OCI-LY7 (cell line): ENCODE measurements around the gene ERCC3. TPM values are rescaled to one million over a fixed set of nuclear protein-coding genes. Genes with fewer than 3 reads are reported as not detected.
A peak's percentile ranks its signal among the peaks of the same experiment; 100 is the strongest.

ENCODE experiments used
- BruUV-seq: library from RNA; stranded (reverse); fragments of 400-500 nt; replicated peaks from 2 replicates; lab custom pipeline; 2021; lab: Mats Ljungman, UMichigan
- CTCF ChIA-PET: fragments of 300-600 bp; sonication (Branson Sonifier 250); formaldehyde crosslinking; loops from one replicate; lab custom pipeline; 2022; ENCODE audit warnings: antibody characterized with exemption; ENCODE audit not compliant: unreplicated experiment; lab: Charles Lee
- POLR2A ChIA-PET: fragments of 300-600 bp; sonication (Branson Sonifier 250); formaldehyde crosslinking; loops from one replicate; lab custom pipeline; 2022; ENCODE audit warnings: antibody characterized with exemption; lab: Charles Lee
- DNase-seq: peaks from one replicate; pipeline ENCODE4 v3.0.0-alpha.2; 2015; ENCODE audit warnings: low spot score
- H2AFZ ChIP-seq: fragments of 200-600 bp; sonication (generic), shearing (Covaris generic); 2 replicates; pipeline ENCODE4 v1.6.1; 2014; ENCODE audit warnings: mild to moderate bottlenecking, antibody characterized with exemption, low read length, moderate library complexity
- H3K27ac ChIP-seq: fragments of 200-600 bp; sonication (generic); 2 replicates; pipeline ENCODE4 v1.5.1; 2014; ENCODE audit warnings: mixed run types, low read depth, mild to moderate bottlenecking, moderate library complexity, low read length, inconsistent platforms; ENCODE audit not compliant: poor library complexity, severe bottlenecking
- H3K36me3 ChIP-seq: fragments of 200-600 bp; sonication (generic); 2 replicates; pipeline ENCODE4 v1.6.1; 2014; ENCODE audit warnings: mild to moderate bottlenecking, antibody characterized with exemption, low read length, moderate library complexity, mixed read lengths; ENCODE audit not compliant: insufficient read depth
- H3K4me1 ChIP-seq: fragments of 200-600 bp; sonication (generic); 2 replicates; pipeline ENCODE4 v1.5.1; 2014; ENCODE audit warnings: mild to moderate bottlenecking, low read length; ENCODE audit not compliant: insufficient read depth, poor library complexity, severe bottlenecking
- H3K4me2 ChIP-seq: fragments of 200-600 bp; sonication (generic); 2 replicates; pipeline ENCODE4 v1.6.1; 2014; ENCODE audit warnings: mild to moderate bottlenecking, low read length
- H3K4me3 ChIP-seq: fragments of 200-600 bp; sonication (generic); 2 replicates; pipeline ENCODE4 v1.5.1; 2014; ENCODE audit warnings: mild to moderate bottlenecking, low read depth, low read length; ENCODE audit not compliant: poor library complexity, severe bottlenecking
- H3K79me2 ChIP-seq: fragments of 200-600 bp; sonication (generic); 2 replicates; pipeline ENCODE4 v1.6.1; 2016; ENCODE audit warnings: low read depth, mild to moderate bottlenecking, low read length, moderate library complexity, mixed read lengths; ENCODE audit not compliant: insufficient read depth
- H3K9me2 ChIP-seq: fragments of 200-600 bp; sonication (generic); 2 replicates; pipeline ENCODE4 v1.6.1; 2016; ENCODE audit warnings: mild to moderate bottlenecking, low read length, mixed read lengths; ENCODE audit not compliant: insufficient read depth
- H3K9me3 ChIP-seq: fragments of 200-600 bp; sonication (generic); 2 replicates; pipeline ENCODE4 v1.6.1; 2014; ENCODE audit warnings: mild to moderate bottlenecking, mixed run types, low read length, mixed read lengths
- H4K20me1 ChIP-seq: fragments of 200-600 bp; sonication (generic); 2 replicates; pipeline ENCODE4 v1.6.1; 2014; ENCODE audit warnings: mild to moderate bottlenecking, antibody characterized with exemption, low read length, moderate library complexity, mixed read lengths; ENCODE audit not compliant: insufficient read depth
- EZH2phosphoT487 ChIP-seq: fragments of 200-600 bp; sonication (generic); IDR thresholded peaks from 2 replicates; pipeline ENCODE4 v1.6.1; 2018; ENCODE audit warnings: low read depth, borderline replicate concordance, mild to moderate bottlenecking, mixed run types, antibody characterized with exemption, low read length, moderate library complexity, mixed read lengths
- intact Hi-C: fragments of 100-400 bp; cut with micrococcal nuclease; formaldehyde crosslinking; loops from one replicate; pipeline ENCODE4 v1.10.0; 2022; ENCODE audit not compliant: unreplicated experiment
- total RNA-seq, 2 experiments: library from RNA; depleted of rRNA in 1 of 2; stranded (reverse); fragments of >200 nt in 1 of 2; shearing (Covaris generic) in 1 of 2; gene quantifications; 2 replicates each; pipeline ENCODE4 v1.2.3, GENCODE V29; 2014 to 2022
- TF ChIP-seq, protein P1 (sequence below): fragments of 200-600 bp; sonication (generic); conservative IDR thresholded peaks from 2 replicates; pipeline ENCODE4 v1.5.1; 2014; ENCODE audit warnings: mild to moderate bottlenecking, antibody characterized with exemption, low read length, moderate library complexity, mixed read lengths

The ERCC3 gene
- total RNA-seq, 2 experiments from 2014 or later, result 35.1 to 58.4 TPM

DNA sequence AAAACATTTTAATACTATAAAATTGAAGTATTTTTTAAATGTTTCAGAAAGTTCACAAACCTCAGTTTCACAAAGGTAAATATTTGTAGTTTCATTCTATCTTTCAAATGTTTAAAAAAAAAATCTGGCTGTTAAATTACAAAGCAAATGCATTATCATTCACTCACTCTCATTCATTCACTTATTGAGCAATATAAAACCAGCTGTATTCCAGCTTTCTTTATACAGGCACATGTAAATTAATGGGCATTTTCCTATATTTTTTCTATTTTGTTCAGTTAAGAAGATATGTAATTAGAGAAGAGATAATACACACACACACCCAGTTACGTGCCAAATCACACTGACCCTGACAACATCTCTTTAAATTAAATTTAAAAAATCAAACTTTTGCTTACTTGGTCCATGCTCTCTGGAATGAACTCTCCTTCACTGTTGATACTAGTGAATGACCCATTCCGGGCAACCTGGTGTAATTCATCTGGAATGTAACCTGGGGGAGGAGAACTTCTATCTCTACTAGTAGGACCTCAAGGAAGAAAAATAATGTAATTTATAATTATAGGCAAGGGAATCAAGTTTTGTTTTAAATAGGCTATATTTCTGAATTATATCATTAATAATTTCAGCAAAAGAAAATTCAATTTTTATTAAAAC, 32.5 kb upstream of the ERCC3 start:
- no peak for DNase-seq
- H3K4me2 ChIP-seq, result no peak overlapping the region
- no peak overlapping the region for H3K27ac ChIP-seq
- H2AFZ ChIP-seq, result no peak overlapping the region
- H3K9me2 ChIP-seq, result no peaks in the 10 kb centered on the region
- TF ChIP-seq, protein P1, sequence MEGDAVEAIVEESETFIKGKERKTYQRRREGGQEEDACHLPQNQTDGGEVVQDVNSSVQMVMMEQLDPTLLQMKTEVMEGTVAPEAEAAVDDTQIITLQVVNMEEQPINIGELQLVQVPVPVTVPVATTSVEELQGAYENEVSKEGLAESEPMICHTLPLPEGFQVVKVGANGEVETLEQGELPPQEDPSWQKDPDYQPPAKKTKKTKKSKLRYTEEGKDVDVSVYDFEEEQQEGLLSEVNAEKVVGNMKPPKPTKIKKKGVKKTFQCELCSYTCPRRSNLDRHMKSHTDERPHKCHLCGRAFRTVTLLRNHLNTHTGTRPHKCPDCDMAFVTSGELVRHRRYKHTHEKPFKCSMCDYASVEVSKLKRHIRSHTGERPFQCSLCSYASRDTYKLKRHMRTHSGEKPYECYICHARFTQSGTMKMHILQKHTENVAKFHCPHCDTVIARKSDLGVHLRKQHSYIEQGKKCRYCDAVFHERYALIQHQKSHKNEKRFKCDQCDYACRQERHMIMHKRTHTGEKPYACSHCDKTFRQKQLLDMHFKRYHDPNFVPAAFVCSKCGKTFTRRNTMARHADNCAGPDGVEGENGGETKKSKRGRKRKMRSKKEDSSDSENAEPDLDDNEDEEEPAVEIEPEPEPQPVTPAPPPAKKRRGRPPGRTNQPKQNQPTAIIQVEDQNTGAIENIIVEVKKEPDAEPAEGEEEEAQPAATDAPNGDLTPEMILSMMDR, result no peak
- no peak for TF ChIP-seq EZH2phosphoT487
- H3K4me3 ChIP-seq, result no peak overlapping the region
- H3K79me2 ChIP-seq, result no peaks in the 10 kb centered on the region
- peaks cover 13% of the 10 kb centered on the region for H3K4me1 ChIP-seq
- no TSS peak for BruUV-seq
- H3K36me3 ChIP-seq, result peaks cover 70% of the 10 kb centered on the region
- no peaks in the 10 kb centered on the region for H4K20me1 ChIP-seq
- POLR2A ChIA-PET, result interaction anchor here (0.5 to 0.7 kb wide), 3 partner anchors 98 to 695 kb away, joined by 3 read pairs; no protein-coding TSS in a partner anchor
- no peaks in the 10 kb centered on the region for H3K9me3 ChIP-seq
- intact Hi-C loops, result no loop called here
- CTCF ChIA-PET, result no interaction called here

- Histone ChIP-seq H3K27ac (no peak overlapping the region), H4K20me1 (no peaks in the 10 kb centered on the region), H3K4me2 (no peak overlapping the region), H3K79me2 (no peaks in the 10 kb centered on the region), H3K36me3 (peaks cover 74% of the 10 kb centered on the region), H3K9me3 (peaks cover 12% of the 10 kb centered on the region; the same call in 1 of the 2 replicates), H3K4me3 (no peak overlapping the region), H3K4me1 (no peaks in the 10 kb centered on the region), H2AFZ (no peak overlapping the region), H3K9me2 (no peaks in the 10 kb centered on the region)
- ChIA-PET CTCF (interaction anchor here (0.5 kb wide), 1 partner anchor 978 kb away, joined by 8 read pairs; no protein-coding TSS in a partner anchor), POLR2A (interaction anchor here (0.8 to 1.4 kb wide), 3 partner anchors 31 to 155 kb away, joined by 3 to 8 read pairs (median 5); no protein-coding TSS in a partner anchor)
- TF ChIP-seq, protein P1, result peak; percentile 95
- TF ChIP-seq EZH2phosphoT487, result no peak
- DNase-seq, result peak; percentile 55
- intact Hi-C loops, result loop anchor here (1.0 to 2.0 kb wide), 2 partner anchors 129 to 154 kb away; no protein-coding TSS in a partner anchor
- no TSS peak for BruUV-seq
Measured at GRCh38 chr2:127324635-127325034, 30.7 kb upstream of the ERCC3 start.

DNA sequence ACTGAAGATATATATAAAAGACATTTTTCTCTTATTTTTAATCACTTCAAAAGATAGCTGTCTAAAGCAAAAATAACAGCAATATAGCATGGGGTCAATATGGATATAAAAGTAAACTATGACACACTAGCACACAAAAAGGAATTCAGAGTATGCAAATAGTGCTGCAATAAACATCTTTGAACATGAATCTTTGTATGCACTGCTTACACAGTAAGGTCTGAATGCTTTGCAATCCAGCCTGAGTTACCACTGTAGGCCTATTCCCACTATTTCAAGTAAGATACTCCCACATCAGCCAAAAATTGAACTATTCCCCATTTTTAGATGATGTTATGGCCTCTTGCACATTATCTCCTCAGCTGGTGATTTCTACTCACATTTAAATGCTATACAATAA, 27.4 kb upstream of the ERCC3 start:
- H3K27ac ChIP-seq, result no peak overlapping the region
- H2AFZ ChIP-seq, result no peak overlapping the region
- intact Hi-C loops, result no loop called here
- H3K4me2 ChIP-seq, result no peak overlapping the region
- peaks cover 12% of the 10 kb centered on the region; the same call in 1 of the 2 replicates for H3K9me3 ChIP-seq
- CTCF ChIA-PET, result no interaction called here
- H4K20me1 ChIP-seq, result no peaks in the 10 kb centered on the region
- no TSS peak for BruUV-seq
- no peaks in the 10 kb centered on the region for H3K9me2 ChIP-seq
- no peak overlapping the region for H3K4me3 ChIP-seq
- TF ChIP-seq EZH2phosphoT487, result no peak
- TF ChIP-seq, protein P1, result no peak
- POLR2A ChIA-PET, result interaction anchor here (0.9 kb wide), 1 partner anchor 115 kb away, joined by 3 read pairs; no protein-coding TSS in a partner anchor
- no peaks in the 10 kb centered on the region for H3K4me1 ChIP-seq
- H3K79me2 ChIP-seq, result no peaks in the 10 kb centered on the region
- peaks cover 89% of the 10 kb centered on the region for H3K36me3 ChIP-seq
- DNase-seq, result no peak
